Transverse colon (tissue), 4 donors: Measurements from ENCODE around the gene LMO4. TPM values are rescaled to one million over a fixed set of nuclear protein-coding genes. Genes with fewer than 3 reads are reported as not detected.

Experiments used
- DNase-seq: peaks from one replicate; pipeline ENCODE4 v3.0.0-alpha.2; 2019
- H3K27ac ChIP-seq, 4 donors: fragments of 200-600 bp; sonication (generic); 2 replicates each; pipeline ENCODE4 v1.5.1; 2016 to 2018; ENCODE audit warnings: inconsistent platforms in 4 of 4
- H3K27me3 ChIP-seq: fragments of 200-600 bp; sonication (generic); 2 replicates; pipeline ENCODE4 v1.5.1; 2017; ENCODE audit warnings: inconsistent platforms
- H3K36me3 ChIP-seq, 4 donors: fragments of 200-600 bp; sonication (generic); 2 replicates each; pipeline ENCODE4 v1.5.1; 2017 to 2019; ENCODE audit warnings: inconsistent platforms in 4 of 4
- H3K4me1 ChIP-seq, 4 donors: fragments of 200-600 bp; sonication (generic); 2 replicates each; pipeline ENCODE4 v1.5.1; 2017 to 2020; ENCODE audit warnings: inconsistent platforms in 4 of 4
- H3K4me3 ChIP-seq, 4 donors: fragments of 200-600 bp; sonication (generic); 1 replicate in 1 of 4; 2 replicates in 3 of 4; pipeline versions ENCODE4 v1.5.1 to v1.6.1; 2017 to 2019; ENCODE audit warnings: inconsistent platforms in 4 of 4
- H3K9me3 ChIP-seq, 2 donors: fragments of 200-600 bp; sonication (generic); 2 replicates each; pipeline ENCODE4 v1.5.1; 2017 to 2019; ENCODE audit warnings: inconsistent platforms in 2 of 2
- EP300 ChIP-seq: sonication (generic); formaldehyde crosslinking; IDR thresholded peaks from one replicate; pipeline ENCODE4 v1.6.1; 2017; ENCODE audit warnings: antibody characterized with exemption, low read depth
- POLR2A ChIP-seq: fragments of 450-650 bp; IDR thresholded peaks from one replicate; pipeline ENCODE4 v1.6.1; 2016; ENCODE audit warnings: antibody characterized with exemption, mild to moderate bottlenecking, moderate library complexity
- POLR2AphosphoS5 ChIP-seq, 3 donors: sonication (generic); formaldehyde crosslinking; IDR thresholded peaks; one replicate each; pipeline ENCODE4 v1.6.1; 2016; ENCODE audit warnings: antibody characterized with exemption in 3 of 3
- WGBS, 2 donors: methylation state at CpG; one replicate each; pipeline ENCODE4 v1.1.5; 2018; ENCODE audit warnings: low coverage in 1 of 2; 5-methylcytosine and 5-hydroxymethylcytosine counted together
- in situ Hi-C, 4 donors: fragments of 200-750 bp; cut with MboI; loops; one replicate each; pipeline versions ENCODE4 v1.15.0 to v1.15.1; 2017; ENCODE audit warnings: low sequenced_read_pairs in 3 of 4, low pct_ligation_motif_present in 1 of 4, low pct_unique_long_range_greater_than_20kb in 1 of 4
- intact Hi-C: fragments of 100-400 bp; cut with DNase I; formaldehyde crosslinking; loops from one replicate; pipeline ENCODE4 v1.15.1; 2023; ENCODE audit warnings: low total_unique reads
- total RNA-seq, 4 donors: library from RNA; depleted of rRNA; stranded (reverse); fragments of >200 nt; gene quantifications; one replicate each; pipeline ENCODE4 v1.1.0, GENCODE V29; 2016
- TF ChIP-seq, protein P1 (sequence below), 5 experiments: fragments of 200-600 bp in 3 of 5; fragments of 450-650 bp in 2 of 5; sonication (generic) in 3 of 5; IDR thresholded peaks; 1 replicate in 2 of 5; 2 replicates in 3 of 5; pipeline ENCODE4 v1.5.1; 2016 to 2017; ENCODE audit warnings: antibody characterized with exemption in 5 of 5, inconsistent platforms in 3 of 5, mild to moderate bottlenecking in 2 of 5, moderate library complexity in 1 of 5

LMO4 gene
- total RNA-seq, 4 donors from 2014 or later: 8.4 to 22.4 (median 16.4) TPM

DNA sequence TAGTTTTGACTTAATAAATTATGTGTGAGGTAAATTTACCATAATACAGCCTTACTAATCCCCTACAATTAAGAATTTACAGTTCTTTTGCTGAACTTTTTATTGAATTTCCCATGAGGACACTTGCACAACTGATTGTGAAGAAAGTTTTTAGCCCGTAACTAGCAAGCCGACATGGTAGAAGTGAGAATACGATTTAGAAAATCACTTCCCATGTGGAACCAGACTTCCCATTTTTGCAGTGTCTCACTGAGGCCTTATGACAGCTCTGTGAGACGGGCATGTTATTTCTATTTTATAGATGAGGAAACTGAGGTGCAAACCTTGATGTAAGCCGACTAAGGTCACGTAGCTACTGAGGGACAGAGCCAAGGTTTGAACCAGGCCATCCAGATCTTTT, 32.5 kb upstream of the LMO4 start:
- Histone ChIP-seq H3K36me3 (no peaks in the 10 kb centered on the region), H3K9me3 (no peaks in the 10 kb centered on the region), H3K4me1 (no peaks in the 10 kb centered on the region), H3K27me3 (no peaks in the 10 kb centered on the region), H3K4me3 (no peak overlapping the region), H3K27ac (no peak overlapping the region)
- no peak for DNase-seq
- intact Hi-C loops (loop anchor here (10.0 kb wide), 1 partner anchor 759 kb away; no protein-coding TSS in a partner anchor), in situ Hi-C loops (loop anchor here in 2 of 4 donors (25.0 kb wide), 2 partner anchors 666 to 766 kb away; no protein-coding TSS in a partner anchor)
- 79 to 90% methylated on average over 5 to 6 of the region's 6 CpGs for WGBS, 2 donors
- no peak for TF ChIP-seq POLR2AphosphoS5 (IDR thresholded peaks at IDR 0.05)
- TF ChIP-seq, protein P1, sequence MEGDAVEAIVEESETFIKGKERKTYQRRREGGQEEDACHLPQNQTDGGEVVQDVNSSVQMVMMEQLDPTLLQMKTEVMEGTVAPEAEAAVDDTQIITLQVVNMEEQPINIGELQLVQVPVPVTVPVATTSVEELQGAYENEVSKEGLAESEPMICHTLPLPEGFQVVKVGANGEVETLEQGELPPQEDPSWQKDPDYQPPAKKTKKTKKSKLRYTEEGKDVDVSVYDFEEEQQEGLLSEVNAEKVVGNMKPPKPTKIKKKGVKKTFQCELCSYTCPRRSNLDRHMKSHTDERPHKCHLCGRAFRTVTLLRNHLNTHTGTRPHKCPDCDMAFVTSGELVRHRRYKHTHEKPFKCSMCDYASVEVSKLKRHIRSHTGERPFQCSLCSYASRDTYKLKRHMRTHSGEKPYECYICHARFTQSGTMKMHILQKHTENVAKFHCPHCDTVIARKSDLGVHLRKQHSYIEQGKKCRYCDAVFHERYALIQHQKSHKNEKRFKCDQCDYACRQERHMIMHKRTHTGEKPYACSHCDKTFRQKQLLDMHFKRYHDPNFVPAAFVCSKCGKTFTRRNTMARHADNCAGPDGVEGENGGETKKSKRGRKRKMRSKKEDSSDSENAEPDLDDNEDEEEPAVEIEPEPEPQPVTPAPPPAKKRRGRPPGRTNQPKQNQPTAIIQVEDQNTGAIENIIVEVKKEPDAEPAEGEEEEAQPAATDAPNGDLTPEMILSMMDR (IDR thresholded peaks at IDR 0.05): no peak
- no peak for TF ChIP-seq EP300
- no peak for TF ChIP-seq POLR2A

GRCh38 chr1:87299661-87300060, 29.0 kb upstream of the LMO4 start:
- Histone ChIP-seq H3K4me3 (no peak overlapping the region), H3K4me1 (no peaks in the 10 kb centered on the region), H3K9me3 (no peaks in the 10 kb centered on the region), H3K36me3 (no peaks in the 10 kb centered on the region), H3K27me3 (no peaks in the 10 kb centered on the region), H3K27ac (no peak overlapping the region)
- TF ChIP-seq, protein P1 (IDR thresholded peaks at IDR 0.05): no peak
- no peak for TF ChIP-seq POLR2A
- TF ChIP-seq EP300: no peak
- no peak for TF ChIP-seq POLR2AphosphoS5 (IDR thresholded peaks at IDR 0.05)
- intact Hi-C loops (loop anchor here (10.0 kb wide), 1 partner anchor 755 kb away; no protein-coding TSS in a partner anchor), in situ Hi-C loops (loop anchor here in 3 of 4 donors (25.0 kb wide), 2 partner anchors 663 to 763 kb away; no protein-coding TSS in a partner anchor)
- DNase-seq: no peak
- 88% methylated on average over 1 of the region's 1 CpG; no CpG with 5 or more reads in 1 of the 2 donors for WGBS, 2 donors

GRCh38 chr1:87300628-87301027, 28.1 kb upstream of the LMO4 start:
- WGBS, 2 donors: 91 to 92% methylated on average over 8 of the region's 8 CpGs
- no peak overlapping the region for H3K4me3 ChIP-seq
- intact Hi-C loops: no loop called here
- no peaks in the 10 kb centered on the region for H3K36me3 ChIP-seq
- H3K9me3 ChIP-seq: no peaks in the 10 kb centered on the region
- no peak overlapping the region for H3K27ac ChIP-seq
- no peaks in the 10 kb centered on the region for H3K27me3 ChIP-seq
- no peak for DNase-seq
- in situ Hi-C loops: loop anchor here in 1 of 4 donors (25.0 kb wide), 1 partner anchor 762 kb away; no protein-coding TSS in a partner anchor
- TF ChIP-seq POLR2A (no peak), POLR2AphosphoS5 (IDR thresholded peaks at IDR 0.05) (no peak), EP300 (no peak)
- TF ChIP-seq, protein P1 (IDR thresholded peaks at IDR 0.05): no peak
- H3K4me1 ChIP-seq: no peaks in the 10 kb centered on the region

DNA sequence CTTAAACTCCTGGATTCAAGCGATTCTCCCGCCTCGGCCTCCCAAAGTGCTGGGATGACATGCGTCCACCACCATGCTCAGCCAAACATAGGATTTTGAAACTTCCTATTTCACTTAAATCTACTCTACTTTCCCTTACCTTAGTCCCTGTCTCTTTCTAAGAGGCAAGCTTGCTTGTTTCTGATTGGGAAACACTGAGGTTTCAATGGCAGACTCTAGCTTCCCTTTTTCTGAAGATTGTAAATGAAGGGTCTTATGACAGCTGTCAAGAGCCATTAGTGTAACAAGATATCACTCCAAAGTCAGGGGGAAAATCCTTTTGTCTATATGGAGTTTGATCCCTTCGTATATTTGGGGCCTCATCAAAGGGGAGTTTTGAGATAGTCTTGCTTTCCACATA, 23.5 kb upstream of the LMO4 start:
- Histone ChIP-seq H3K27ac (no peak overlapping the region), H3K9me3 (no peaks in the 10 kb centered on the region), H3K36me3 (no peaks in the 10 kb centered on the region), H3K4me1 (no peaks in the 10 kb centered on the region), H3K27me3 (no peaks in the 10 kb centered on the region), H3K4me3 (no peak overlapping the region)
- TF ChIP-seq, protein P1 (IDR thresholded peaks at IDR 0.05): no peak
- no peak for TF ChIP-seq POLR2A
- no peak for TF ChIP-seq POLR2AphosphoS5 (IDR thresholded peaks at IDR 0.05)
- no peak for TF ChIP-seq EP300
- intact Hi-C loops (no loop called here), in situ Hi-C loops (loop anchor here in 1 of 4 donors (25.0 kb wide), 1 partner anchor 757 kb away; no protein-coding TSS in a partner anchor)
- 88 to 96% methylated on average over 5 of the region's 5 CpGs for WGBS, 2 donors
- DNase-seq: no peak
